Mesenchymal stem cell (in vitro differentiated cells and primary cell): ENCODE measurements around the gene ILRUN.

ENCODE experiments used
- DNase-seq: peaks from one replicate; pipeline ENCODE4 v3.0.0-alpha.2; 2013
- H2AFZ ChIP-seq: one replicate; pipeline ENCODE4 v1.6.1; 2013; ENCODE audit warnings: low read depth, mild to moderate bottlenecking, control low read depth, inconsistent platforms, low read length, moderate library complexity
- H2AK5ac ChIP-seq: 2 replicates; pipeline ENCODE4 v1.6.1; 2013; ENCODE audit warnings: low read length, moderate library complexity, mild to moderate bottlenecking, inconsistent platforms; ENCODE audit not compliant: severe bottlenecking
- H2BK120ac ChIP-seq: one replicate; pipeline ENCODE4 v1.6.1; 2013; ENCODE audit warnings: low read depth, mild to moderate bottlenecking, inconsistent platforms, low read length, moderate library complexity
- H2BK12ac ChIP-seq, 2 experiments: one replicate each; pipeline ENCODE4 v1.6.1; 2013; ENCODE audit warnings: inconsistent platforms in 2 of 2, low read length in 2 of 2, mild to moderate bottlenecking in 2 of 2, moderate library complexity in 2 of 2, control low read depth in 1 of 2
- H2BK15ac ChIP-seq: one replicate; pipeline ENCODE4 v1.6.1; 2013; ENCODE audit warnings: mild to moderate bottlenecking, low read depth, inconsistent platforms; ENCODE audit not compliant: poor library complexity, severe bottlenecking
- H2BK5ac ChIP-seq: 2 replicates; pipeline ENCODE4 v1.6.1; 2013; ENCODE audit warnings: low read depth, mild to moderate bottlenecking, low read length, control low read depth, inconsistent platforms; ENCODE audit not compliant: poor library complexity, severe bottlenecking
- H3K14ac ChIP-seq, 2 experiments: one replicate each; pipeline ENCODE4 v1.6.1; 2013; ENCODE audit warnings: inconsistent platforms in 2 of 2, low read length in 2 of 2, control low read depth in 1 of 2, mild to moderate bottlenecking in 1 of 2, moderate library complexity in 1 of 2
- H3K18ac ChIP-seq, 2 experiments: one replicate each; pipeline ENCODE4 v1.6.1; 2013; ENCODE audit warnings: inconsistent platforms in 2 of 2, low read length in 2 of 2, control low read depth in 1 of 2, low read depth in 1 of 2, mild to moderate bottlenecking in 1 of 2
- H3K23ac ChIP-seq, 2 experiments: one replicate each; pipeline ENCODE4 v1.6.1; 2013; ENCODE audit warnings: inconsistent platforms in 2 of 2, low read length in 2 of 2, mild to moderate bottlenecking in 2 of 2, moderate library complexity in 2 of 2, control low read depth in 1 of 2
- H3K27ac ChIP-seq: 2 replicates; pipeline ENCODE4 v1.5.1; 2013; ENCODE audit warnings: mild to moderate bottlenecking, moderate library complexity, low read length, control low read depth, inconsistent platforms; ENCODE audit not compliant: poor library complexity, severe bottlenecking
- H3K27me3 ChIP-seq, 2 experiments: 2 replicates each; pipeline versions ENCODE4 v1.6.1 to v1.7.0; 2013; ENCODE audit warnings: low read length in 2 of 2, mild to moderate bottlenecking in 2 of 2, moderate library complexity in 2 of 2, control low read depth in 1 of 2, inconsistent platforms in 1 of 2; ENCODE audit not compliant: control insufficient read depth in 1 of 2, insufficient read depth in 1 of 2
- H3K36me3 ChIP-seq, 2 experiments: 2 replicates each; pipeline versions ENCODE4 v1.6.1 to v1.7.0; 2013; ENCODE audit warnings: low read length in 2 of 2, control low read depth in 1 of 2, inconsistent platforms in 1 of 2, low read depth in 1 of 2, mild to moderate bottlenecking in 1 of 2; ENCODE audit not compliant: insufficient read depth in 2 of 2, control insufficient read depth in 1 of 2
- H3K4ac ChIP-seq, 2 experiments: one replicate each; pipeline ENCODE4 v1.6.1; 2013; ENCODE audit warnings: inconsistent platforms in 2 of 2, low read length in 2 of 2, mild to moderate bottlenecking in 2 of 2, moderate library complexity in 2 of 2, control low read depth in 1 of 2, low read depth in 1 of 2
- H3K4me1 ChIP-seq: 2 replicates; pipeline ENCODE4 v1.6.1; 2013; ENCODE audit warnings: low read depth, low read length, control low read depth; ENCODE audit not compliant: control insufficient read depth, insufficient read depth
- H3K4me2 ChIP-seq: 2 replicates; pipeline ENCODE4 v1.6.1; 2013; ENCODE audit warnings: low read length, mild to moderate bottlenecking, inconsistent platforms; ENCODE audit not compliant: poor library complexity, severe bottlenecking
- H3K4me3 ChIP-seq, 2 experiments: 2 replicates each; pipeline versions ENCODE4 v1.5.1 to v1.7.0; 2013; ENCODE audit warnings: low read length in 2 of 2, mild to moderate bottlenecking in 2 of 2, control low read depth in 1 of 2, low read depth in 1 of 2; ENCODE audit not compliant: insufficient read depth in 1 of 2
- H3K79me1 ChIP-seq: replicated peaks from 2 replicates; pipeline ENCODE4 v1.6.1; 2013; ENCODE audit warnings: mild to moderate bottlenecking, control low read depth, low read length, inconsistent platforms; ENCODE audit not compliant: poor library complexity, severe bottlenecking
- H3K9ac ChIP-seq: 2 replicates; pipeline ENCODE4 v1.7.0; 2013; ENCODE audit warnings: mild to moderate bottlenecking, low read length, moderate library complexity
- H3K9me3 ChIP-seq: 2 replicates; pipeline ENCODE4 v1.7.0; 2013; ENCODE audit warnings: mild to moderate bottlenecking, low read length; ENCODE audit not compliant: control insufficient read depth
- H4K8ac ChIP-seq: one replicate; pipeline ENCODE4 v1.6.1; 2013; ENCODE audit warnings: inconsistent platforms, mild to moderate bottlenecking, low read length, moderate library complexity
- H4K91ac ChIP-seq: one replicate; pipeline ENCODE4 v1.6.1; 2013; ENCODE audit warnings: mild to moderate bottlenecking, low read length, inconsistent platforms
- WGBS: methylation state at CpG from one replicate; pipeline ENCODE4 v1.1.7; 2013; ENCODE audit warnings: mixed read lengths; 5-methylcytosine and 5-hydroxymethylcytosine counted together

The ILRUN gene

DNA sequence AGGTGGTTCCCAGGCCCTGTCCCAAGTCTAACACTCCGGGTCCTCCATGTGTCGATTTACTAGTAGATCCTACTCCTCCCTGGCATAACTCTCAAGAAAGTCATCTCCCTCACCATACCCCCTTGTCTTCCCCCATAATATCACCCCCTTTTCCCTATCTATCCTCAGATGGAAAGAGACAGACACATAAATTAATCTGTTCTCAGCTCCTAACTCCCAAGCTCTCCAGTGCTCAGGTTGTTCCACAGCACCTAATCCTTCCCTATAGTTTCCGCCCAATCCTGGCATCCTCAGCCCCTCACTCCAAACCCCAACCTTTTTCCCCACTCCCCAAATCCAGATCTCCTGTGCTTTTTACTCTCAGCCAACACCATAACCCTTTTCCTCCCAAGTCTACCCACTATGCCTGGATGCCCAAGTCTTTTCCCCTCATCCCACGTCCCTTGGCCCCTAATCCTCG, 808 bp downstream of the ILRUN start:
- peak overlapping the region; percentile 82 to 98 for H3K14ac ChIP-seq
- no peaks in the 10 kb centered on the region for H3K9me3 ChIP-seq
- H2AFZ ChIP-seq, result peak overlapping the region; percentile 72
- no peak overlapping the region for H2BK15ac ChIP-seq
- no peak overlapping the region for H2BK5ac ChIP-seq
- no peaks in the 10 kb centered on the region for H3K27me3 ChIP-seq
- no peak for DNase-seq
- H2AK5ac ChIP-seq, result no peak overlapping the region
- no peaks in the 10 kb centered on the region for H3K36me3 ChIP-seq
- no peak overlapping the region for H3K27ac ChIP-seq
- no peak overlapping the region for H4K91ac ChIP-seq
- peak overlapping the region in 1 of 2 experiments; percentile 92 for H3K18ac ChIP-seq
- peak overlapping the region; percentile 56 for H3K4me2 ChIP-seq
- H2BK120ac ChIP-seq, result no peak overlapping the region
- 32% methylated on average over 5 of the region's 5 CpGs for WGBS
- H3K4me1 ChIP-seq, result peaks cover 6% of the 10 kb centered on the region
- peaks cover 2% of the 10 kb centered on the region for H3K79me1 ChIP-seq
- H3K9ac ChIP-seq, result peak overlapping the region; percentile 98
- no peak overlapping the region for H4K8ac ChIP-seq
- peak overlapping the region in 1 of 2 experiments; percentile 71 for H3K4ac ChIP-seq
- H3K23ac ChIP-seq, result peak overlapping the region in 1 of 2 experiments; percentile 90
- H2BK12ac ChIP-seq, result peak overlapping the region in 1 of 2 experiments; percentile 3
- H3K4me3 ChIP-seq, result peak overlapping the region; percentile 87 to 99

DNA sequence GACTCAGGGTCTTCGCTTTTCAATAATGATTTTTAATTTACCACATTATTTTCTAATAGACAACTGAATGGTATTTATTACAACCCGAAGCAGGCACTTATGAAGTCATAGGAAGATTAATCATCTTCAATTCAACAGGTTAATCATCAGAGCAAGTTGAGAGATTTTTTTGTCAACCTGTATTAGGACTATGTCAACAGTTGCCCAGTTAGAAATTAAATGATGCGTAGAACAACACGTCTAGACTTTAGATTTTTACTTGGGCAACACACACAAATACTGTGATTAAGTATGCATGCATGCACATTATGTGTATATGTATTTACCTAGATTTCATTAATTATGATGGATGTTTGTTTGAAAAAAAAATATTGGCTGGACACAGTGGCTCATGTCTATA, 4.3 kb downstream of the ILRUN start:
- Histone ChIP-seq H2AK5ac (no peak overlapping the region), H3K18ac (no peak overlapping the region), H2BK12ac (no peak overlapping the region), H2BK120ac (no peak overlapping the region), H3K14ac (no peak overlapping the region), H3K27me3 (no peaks in the 10 kb centered on the region), H3K23ac (no peak overlapping the region), H4K8ac (no peak overlapping the region), H3K4me2 (no peak overlapping the region), H3K4me1 (peaks cover 9% of the 10 kb centered on the region), H2BK15ac (no peak overlapping the region), H3K79me1 (peaks cover 9% of the 10 kb centered on the region), H2AFZ (no peak overlapping the region), H3K27ac (no peak overlapping the region), H2BK5ac (no peak overlapping the region), H3K9me3 (no peaks in the 10 kb centered on the region), H4K91ac (no peak overlapping the region), H3K36me3 (peaks cover 3 to 7% of the 10 kb centered on the region in 2 experiments), H3K4me3 (no peak overlapping the region), H3K9ac (no peak overlapping the region), H3K4ac (no peak overlapping the region)
- DNase-seq, result no peak
- WGBS, result 100% methylated on average over 1 of the region's 4 CpGs

DNA sequence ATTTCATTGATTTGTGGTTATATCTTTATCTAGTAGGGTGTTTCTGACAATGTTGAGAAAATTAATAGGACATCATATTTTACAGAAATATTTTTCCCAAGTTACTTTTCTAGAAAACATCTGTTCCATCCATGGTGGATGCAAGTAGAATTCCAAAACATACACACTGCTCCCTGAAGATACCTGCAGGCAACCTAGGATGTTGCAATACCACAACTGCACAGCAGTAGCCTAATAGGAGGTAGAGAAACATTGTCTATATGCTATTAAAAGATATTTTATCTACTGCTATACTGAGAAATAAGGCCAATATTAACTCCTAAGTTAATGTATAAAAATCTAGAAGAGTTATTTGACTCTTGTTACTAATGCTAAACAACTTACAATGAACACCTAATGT, 6.8 kb downstream of the ILRUN start:
- H2AK5ac ChIP-seq, result no peak overlapping the region
- no peak overlapping the region for H4K91ac ChIP-seq
- no peak overlapping the region for H3K4me3 ChIP-seq
- H3K23ac ChIP-seq, result no peak overlapping the region
- no peaks in the 10 kb centered on the region for H3K27me3 ChIP-seq
- peaks cover 9% of the 10 kb centered on the region for H3K4me1 ChIP-seq
- no peak overlapping the region for H3K4ac ChIP-seq
- H3K27ac ChIP-seq, result no peak overlapping the region
- no peak overlapping the region for H3K18ac ChIP-seq
- no peak overlapping the region for H2AFZ ChIP-seq
- H4K8ac ChIP-seq, result no peak overlapping the region
- DNase-seq, result no peak
- H3K14ac ChIP-seq, result no peak overlapping the region
- no peaks in the 10 kb centered on the region for H3K9me3 ChIP-seq
- peaks cover 3 to 7% of the 10 kb centered on the region in 2 experiments for H3K36me3 ChIP-seq
- H3K79me1 ChIP-seq, result peaks cover 9% of the 10 kb centered on the region
- no peak overlapping the region for H3K4me2 ChIP-seq
- no peak overlapping the region for H2BK120ac ChIP-seq
- no peak overlapping the region for H2BK12ac ChIP-seq
- H2BK15ac ChIP-seq, result no peak overlapping the region
- H3K9ac ChIP-seq, result no peak overlapping the region
- no peak overlapping the region for H2BK5ac ChIP-seq

DNA sequence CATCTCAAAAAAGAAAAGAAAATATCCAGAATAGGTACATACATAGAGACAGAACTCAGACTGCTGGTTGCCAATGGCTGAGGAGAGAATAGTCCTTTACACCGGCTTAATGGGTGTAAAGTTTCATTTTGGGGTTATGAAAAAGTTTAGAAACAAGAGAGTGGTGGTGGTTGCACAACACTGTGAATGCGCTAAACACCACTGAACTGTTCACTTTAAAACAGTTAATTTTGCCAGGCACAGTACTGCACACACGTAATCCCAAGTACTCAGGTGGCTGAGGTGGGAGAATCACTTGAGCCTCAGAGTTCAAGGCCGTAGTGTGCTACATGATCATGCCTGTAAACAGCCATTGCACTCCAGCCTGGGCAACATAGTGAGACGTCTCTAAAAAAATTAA, 7.6 kb downstream of the ILRUN start:
- no peak overlapping the region for H3K18ac ChIP-seq
- no peak overlapping the region for H2BK120ac ChIP-seq
- H3K36me3 ChIP-seq, result peaks cover 3 to 7% of the 10 kb centered on the region in 2 experiments
- no peak for DNase-seq
- no peaks in the 10 kb centered on the region for H3K27me3 ChIP-seq
- 91% methylated on average over 3 of the region's 5 CpGs for WGBS
- no peak overlapping the region for H3K27ac ChIP-seq
- H3K4ac ChIP-seq, result no peak overlapping the region
- no peak overlapping the region for H4K91ac ChIP-seq
- no peak overlapping the region for H3K4me3 ChIP-seq
- H3K14ac ChIP-seq, result no peak overlapping the region
- H4K8ac ChIP-seq, result no peak overlapping the region
- H2BK5ac ChIP-seq, result no peak overlapping the region
- H2BK15ac ChIP-seq, result no peak overlapping the region
- H3K23ac ChIP-seq, result no peak overlapping the region
- H2AK5ac ChIP-seq, result no peak overlapping the region
- H2AFZ ChIP-seq, result no peak overlapping the region
- no peak overlapping the region for H3K4me2 ChIP-seq
- no peak overlapping the region for H3K9ac ChIP-seq
- H3K4me1 ChIP-seq, result peaks cover 9% of the 10 kb centered on the region
- H2BK12ac ChIP-seq, result no peak overlapping the region
- no peaks in the 10 kb centered on the region for H3K9me3 ChIP-seq
- H3K79me1 ChIP-seq, result peaks cover 9% of the 10 kb centered on the region
